Choroid plexus epithelial cell (primary cell): ENCODE results near the gene UVSSA.
"Not testable (repeated sequence)": the region's sequence is repeated elsewhere in the genome, so short reads cannot be mapped to it uniquely, and the experiment has no call there.

Source experiments
- DNase-seq: peaks from one replicate; pipeline ENCODE4 v3.0.0-alpha.2; 2010; ENCODE audit warnings: low read depth
- H3K4me3 ChIP-seq: 2 replicates; pipeline ENCODE4 v1.5.1; 2011; ENCODE audit warnings: low read depth, mild to moderate bottlenecking, control low read depth, low read length, moderate library complexity
- CTCF ChIP-seq: conservative IDR thresholded peaks from 2 replicates; pipeline ENCODE4 v1.5.1; 2011; ENCODE audit warnings: low read depth, mild to moderate bottlenecking, control low read depth, inconsistent platforms, low read length, moderate library complexity

Gene UVSSA

DNA sequence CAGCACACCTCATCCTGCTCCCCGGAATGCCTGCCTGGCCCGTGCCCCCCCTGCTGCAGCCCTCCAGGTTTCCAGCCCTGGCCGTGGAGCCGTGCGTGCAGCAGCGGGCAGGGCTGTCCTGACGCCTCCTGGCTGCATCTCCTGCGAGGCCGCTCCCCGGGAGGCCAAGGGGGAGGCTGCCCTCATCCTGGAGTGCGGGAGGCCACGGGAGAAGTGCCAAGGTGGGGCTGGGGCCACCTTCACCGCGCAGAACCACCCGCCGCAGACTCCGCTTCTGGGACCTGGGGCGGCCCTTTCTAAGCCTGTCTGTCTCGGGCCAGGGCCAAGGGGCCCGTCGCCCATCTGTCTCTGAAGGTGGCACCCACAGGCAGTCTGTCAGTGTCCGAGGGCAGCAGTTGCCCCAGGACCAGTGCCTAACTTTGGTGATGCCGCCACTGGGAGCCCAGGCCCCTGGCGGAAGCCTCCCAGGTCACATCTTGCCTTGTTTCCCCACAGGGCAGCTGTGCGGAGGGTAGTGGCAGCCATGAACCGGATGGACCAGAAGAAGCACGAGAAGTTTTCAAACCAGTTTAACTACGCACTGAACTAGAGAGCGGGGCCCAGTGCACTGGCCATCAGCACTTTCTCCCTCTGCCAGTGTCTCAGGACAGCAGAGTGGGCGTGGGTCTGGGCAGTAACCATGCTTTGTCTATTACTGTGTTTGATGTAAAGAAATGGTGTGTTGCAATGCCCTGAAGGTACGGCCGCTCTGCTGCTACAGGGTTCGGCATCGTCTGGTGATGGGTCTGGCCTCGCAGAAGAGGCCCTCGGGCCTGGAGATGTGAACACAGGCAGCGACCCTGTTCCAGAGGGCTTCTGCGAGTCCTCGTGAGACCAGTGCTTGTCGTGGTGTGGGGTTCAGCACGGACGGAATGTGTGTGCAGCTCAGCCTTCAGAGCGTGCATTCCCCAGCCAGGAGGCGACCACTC lies 38.6 kb downstream of the UVSSA start:
- no peak overlapping the region for H3K4me3 ChIP-seq
- TF ChIP-seq CTCF = no peak
- DNase-seq = no peak

- not testable (repeated sequence) for H3K4me3 ChIP-seq, DNase-seq
Observed at GRCh38 chr4:1393363-1393762, 46.4 kb downstream of the UVSSA start.

GRCh38 chr4:1393866-1394265 lies 46.9 kb downstream of the UVSSA start:
- no peak for TF ChIP-seq CTCF
- DNase-seq = no peak
- no peak overlapping the region for H3K4me3 ChIP-seq

GRCh38 chr4:1394554-1395388 lies 47.8 kb downstream of the UVSSA start:
- not testable (repeated sequence) for H3K4me3 ChIP-seq, DNase-seq

DNA sequence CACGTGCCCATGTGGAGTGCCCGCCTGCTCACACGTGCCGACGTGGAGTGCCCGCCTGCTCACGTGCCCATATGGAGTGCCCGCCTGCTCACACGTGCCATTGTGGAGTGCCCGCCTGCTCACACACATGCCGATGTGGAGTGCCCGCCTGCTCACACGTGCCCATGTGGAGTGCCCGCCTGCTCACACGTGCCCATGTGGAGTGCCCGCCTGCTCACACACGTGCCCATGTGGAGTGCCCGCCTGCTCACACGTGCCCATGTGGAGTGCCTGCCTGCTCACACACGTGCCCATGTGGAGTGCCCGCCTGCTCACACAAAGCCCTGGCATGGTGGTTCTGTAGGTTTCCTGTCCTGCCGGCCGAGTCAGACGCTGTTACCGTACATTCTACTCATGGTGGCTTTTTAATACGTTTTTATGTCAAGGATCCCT lies 48.4 kb downstream of the UVSSA start:
- DNase-seq, H3K4me3 ChIP-seq: not testable (repeated sequence)

DNA sequence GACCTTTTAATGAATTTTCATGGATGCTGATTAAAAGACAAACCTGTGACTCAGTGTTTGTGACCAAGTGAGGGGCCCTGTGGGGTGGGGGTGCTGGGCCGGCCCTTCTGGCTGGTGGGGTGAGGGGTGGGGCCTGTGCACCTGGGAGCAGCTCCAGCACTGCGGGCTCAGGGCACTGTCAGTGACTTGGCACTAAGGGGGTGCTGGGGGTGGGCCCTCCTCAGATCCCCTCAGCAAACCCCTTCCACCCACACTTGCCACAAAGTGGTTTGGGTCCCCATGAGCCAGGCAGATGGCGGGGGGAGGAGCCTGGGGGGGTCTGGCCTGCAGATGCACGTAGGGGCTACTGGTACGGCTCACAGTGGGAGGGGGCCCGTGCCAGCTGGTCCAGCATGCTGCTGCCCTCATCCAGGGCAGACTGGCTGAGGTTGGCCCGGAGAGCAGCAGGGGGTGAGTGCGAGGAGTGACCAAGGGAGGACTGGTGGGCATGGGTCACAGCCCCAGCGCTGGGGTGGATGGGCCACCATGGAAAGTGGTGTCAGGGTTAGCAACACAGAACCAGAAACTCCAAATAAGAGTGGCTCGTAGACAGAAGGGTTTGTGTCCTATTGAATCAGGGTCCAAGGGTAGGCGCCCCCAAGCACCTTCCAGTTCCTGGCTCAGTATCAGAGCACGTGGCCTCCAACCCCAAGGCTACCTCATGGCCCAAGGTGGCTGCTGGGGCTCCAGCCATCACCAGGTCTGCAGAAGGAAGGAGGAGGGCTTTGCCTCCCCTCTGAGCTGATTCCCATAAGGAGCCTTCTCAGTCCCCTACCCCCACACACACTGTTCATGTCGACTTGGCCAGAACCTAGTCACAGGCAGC lies 49.2 kb downstream of the UVSSA start:
- DNase-seq = no peak
- H3K4me3 ChIP-seq = no peak overlapping the region
- no peak for TF ChIP-seq CTCF

GRCh38 chr4:1396806-1397455 lies 49.9 kb downstream of the UVSSA start:
- H3K4me3 ChIP-seq = no peak overlapping the region
- no peak for TF ChIP-seq CTCF
- DNase-seq = no peak
